ENCODE results near the gene GPX8. TPM values are rescaled to one million over a fixed set of nuclear protein-coding genes. Genes with fewer than 3 reads are reported as not detected.

The GPX8 gene
- total and polyA plus RNA-seq, 2 of the 4 experiments (the other 2 are of a cell fraction) = 131 to 166 TPM

- TF ChIP-seq RAD21 (IDR thresholded peaks at IDR 0.05; ENCODE audit: low read length) (peak; percentile 87), FOS (IDR thresholded peaks at IDR 0.05; ENCODE audit: low read depth, low read length) (no peak), POLR2A (IDR thresholded peaks at IDR 0.05; ENCODE audit: low read depth, low read length) (no peak)
Measured at GRCh38 chr5:55172051-55172899, 12.3 kb downstream of the GPX8 start (continued).

- H3K9me3 ChIP-seq (ENCODE audit: control insufficient read depth, insufficient read depth, low read length) = peaks cover 2% of the 10 kb centered on the region; the same call in 1 of the 2 replicates
- H3K4me2 ChIP-seq (ENCODE audit: low read depth, low read length) = peak within 1 kb of the TSS; percentile 100
- H2AFZ ChIP-seq (replicated peaks; ENCODE audit: low read length, poor library complexity) = peak within 1 kb of the TSS; percentile 87
- peak within 1 kb of the TSS; percentile 18; the same call in 1 of the 2 replicates for H3K9ac ChIP-seq (ENCODE audit: low read depth, low read length)
- peak within 1 kb of the TSS; percentile 52 for H3K23ac ChIP-seq (ENCODE audit: low read depth, low read length)
- H3K4me1 ChIP-seq (ENCODE audit: control insufficient read depth, insufficient read depth, low read length) = peaks cover 7% of the 10 kb centered on the region
- in situ Hi-C loops (cut with MboI; ENCODE audit: low sequenced_read_pairs) = loop anchor here (25.0 kb wide), 1 partner anchor 436 kb away; no protein-coding TSS in a partner anchor
- H4K5ac ChIP-seq (ENCODE audit: low read depth, low read length) = no peak within 1 kb of the TSS
- no peak within 1 kb of the TSS for H4K8ac ChIP-seq (ENCODE audit: low read depth in 2 of 2, low read length in 2 of 2)
- no peak within 1 kb of the TSS for H2BK15ac ChIP-seq (ENCODE audit: low read depth, low read length)
- H4K20me1 ChIP-seq (ENCODE audit: insufficient read depth, low read length) = peaks cover 8% of the 10 kb centered on the region; the same call in 1 of the 2 replicates
- no peak within 1 kb of the TSS for H2AK5ac ChIP-seq (ENCODE audit: low read depth, low read length)
- H3K14ac ChIP-seq (replicated peaks; ENCODE audit: low read depth, low read length) = no peak within 1 kb of the TSS
- H2BK20ac ChIP-seq (ENCODE audit: low read depth, low read length) = no peak within 1 kb of the TSS
- ChIA-PET POLR2A (ENCODE audit: unreplicated experiment) (no interaction called here), CTCF (interaction anchor here (0.7 to 1.4 kb wide), 4 partner anchors 9 to 267 kb away, joined by 3 to 4 read pairs (median 3); no protein-coding TSS in a partner anchor)
- H3K27ac ChIP-seq (ENCODE audit: insufficient read depth, low read length) = no peak within 1 kb of the TSS
- no peak within 1 kb of the TSS for H2BK120ac ChIP-seq (ENCODE audit: low read depth, low read length)
- no peak within 1 kb of the TSS for H3K18ac ChIP-seq (ENCODE audit: low read depth, low read length)
- H4K91ac ChIP-seq (ENCODE audit: insufficient read depth, low read depth, low read length) = no peak within 1 kb of the TSS
- intact Hi-C loops (cut with micrococcal nuclease) = loop anchor here (5.0 kb wide), 4 partner anchors 84 to 764 kb away; partner anchors contain the start of genes DHX29 and MTREX
- H3K36me3 ChIP-seq (ENCODE audit: control insufficient read depth, insufficient read depth, low read length) = no peaks in the 10 kb centered on the region
- H3K27me3 ChIP-seq (ENCODE audit: control insufficient read depth, insufficient read depth, low read length) = peaks cover 35% of the 10 kb centered on the region
- no peak within 1 kb of the TSS for H2BK5ac ChIP-seq (ENCODE audit: low read depth, low read length, poor library complexity, severe bottlenecking)
- TF ChIP-seq MAZ (IDR thresholded peaks at IDR 0.05; ENCODE audit: borderline replicate concordance, low read depth, low read length) = peak; percentile 63; the same call in 1 of the 2 replicates
- TF ChIP-seq MXI1 (IDR thresholded peaks at IDR 0.05; ENCODE audit: borderline replicate concordance, low read depth, low read length) = 0 out of 2 replicates have a peak, but pooled peaks have one; percentile 4
- no peak for TF ChIP-seq FOS (IDR thresholded peaks at IDR 0.05; ENCODE audit: low read depth, low read length)
- TF ChIP-seq RFX5 (IDR thresholded peaks at IDR 0.05; ENCODE audit: low read depth, low read length) = no peak
- TF ChIP-seq CHD1 (IDR thresholded peaks at IDR 0.05; ENCODE audit: low read depth, low read length) = no peak
- TF ChIP-seq CEBPB (IDR thresholded peaks at IDR 0.05; ENCODE audit: low read depth, low read length) = no peak
- TF ChIP-seq RCOR1 (IDR thresholded peaks at IDR 0.05; ENCODE audit: insufficient replicate concordance, low read length) = no peak
- no peak for TF ChIP-seq BHLHE40 (IDR thresholded peaks at IDR 0.05; ENCODE audit: low read depth, low read length)
- peak; percentile 54; the same call in 1 of the 2 replicates for TF ChIP-seq MAFK (IDR thresholded peaks at IDR 0.05; ENCODE audit: low read depth, low read length)
- dilution Hi-C loops (cut with HindIII; ENCODE audit: low sequenced_read_pairs, unreplicated experiment) = no loop called here
- DNase-seq = peak; percentile 63
- WGBS, 2 experiments (ENCODE audit: extremely low coverage in 2 of 2, insufficient read length in 1 of 2) = 0% methylated on average over 28 of the region's 69 CpGs; no CpG with 5 or more reads in 1 of the 2 experiments
- no peaks in the 10 kb centered on the region for H3K79me1 ChIP-seq (ENCODE audit: low read depth in 1 of 2, low read length in 2 of 2)
- ATAC-seq (ENCODE audit: low read depth) = peak; percentile 95
- BruUV-seq (replicated peaks) = no TSS peak
- peak within 1 kb of the TSS; percentile 55 for H3K4me3 ChIP-seq (ENCODE audit: insufficient read depth, low read depth, low read length)
- H3K4ac ChIP-seq (ENCODE audit: low read depth, low read length) = 0 out of 2 replicates have a peak within 1 kb of the TSS, but pooled peaks have one; percentile 3
- H3K9me1 ChIP-seq (ENCODE audit: insufficient read depth, low read length) = no peaks in the 10 kb centered on the region; the same call in 1 of the 2 replicates
- H2AK9ac ChIP-seq (replicated peaks; ENCODE audit: low read depth, low read length, poor library complexity) = no peak within 1 kb of the TSS
- H3K56ac ChIP-seq (ENCODE audit: extremely low read depth, insufficient read depth, low read length) = no peak within 1 kb of the TSS
Measured at GRCh38 chr5:55172937-55173686, 13.1 kb downstream of the GPX8 start, which contains the start of gene CDC20B. TSS of gene CDC20B (minus strand) at chr5:55173177. CDS start at chr5:55173000, 177 bp downstream.

Measured in IMR-90 (cell line).